ENCODE results near the gene LDOC1.
"Not testable (repeated sequence)": the region's sequence is repeated elsewhere in the genome, so short reads cannot be mapped to it uniquely, and the experiment has no call there.

LDOC1 gene

DNA sequence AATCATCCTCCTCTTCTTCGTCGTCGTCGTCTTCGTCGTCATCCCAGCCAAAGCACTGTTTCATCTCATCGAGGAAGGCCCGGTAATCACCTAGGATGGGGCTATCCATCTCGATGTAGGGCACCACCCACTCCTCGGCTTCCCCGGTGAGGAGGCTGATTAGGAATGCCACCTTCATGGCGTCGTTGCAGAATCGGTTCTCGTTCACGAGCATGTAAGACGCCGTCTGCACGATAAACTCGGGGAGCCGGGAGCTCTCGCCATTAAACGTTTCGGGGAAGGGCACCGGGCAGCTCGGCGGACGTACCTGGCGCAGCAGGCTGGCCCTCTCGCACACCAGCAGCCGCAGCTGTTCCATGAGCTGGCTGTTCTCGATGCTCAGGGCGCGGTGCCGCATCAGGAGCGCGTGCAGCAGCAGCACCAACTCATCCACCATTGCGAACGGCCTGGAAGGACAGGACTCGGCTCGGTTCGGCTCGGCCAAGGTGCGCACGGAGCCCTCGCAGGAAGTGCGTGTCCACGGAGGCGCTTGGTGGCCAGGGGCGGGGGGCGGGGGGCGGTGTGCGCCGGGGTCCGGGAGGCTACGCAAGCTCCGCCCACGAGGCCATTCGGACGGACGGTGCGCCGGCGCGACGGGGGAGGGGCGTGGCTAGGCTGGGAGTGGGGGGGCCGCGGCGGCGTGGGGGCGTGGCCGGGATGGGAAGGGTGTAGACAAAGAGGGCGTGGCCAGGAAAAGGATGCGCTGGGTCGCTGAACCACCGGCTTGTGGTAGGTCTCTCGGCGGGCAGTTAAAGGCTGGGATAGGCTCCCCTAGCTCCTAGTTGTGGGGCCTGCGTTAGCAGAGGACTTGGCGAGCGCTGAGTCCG lies at the start of gene LDOC1:
LDOC1 (minus strand) TSS at position 544 of the 866 bp plus-strand sequence; CDS start at position 436, 108 bp downstream.
- H3K4me3 ChIP-seq (replicated peaks; ENCODE audit: low read depth, low read length) = peak within 1 kb of the TSS; percentile 54
- peak; percentile 24 for DNase-seq (ENCODE audit: extremely low read depth, low read depth)
- TF ChIP-seq, protein P1, sequence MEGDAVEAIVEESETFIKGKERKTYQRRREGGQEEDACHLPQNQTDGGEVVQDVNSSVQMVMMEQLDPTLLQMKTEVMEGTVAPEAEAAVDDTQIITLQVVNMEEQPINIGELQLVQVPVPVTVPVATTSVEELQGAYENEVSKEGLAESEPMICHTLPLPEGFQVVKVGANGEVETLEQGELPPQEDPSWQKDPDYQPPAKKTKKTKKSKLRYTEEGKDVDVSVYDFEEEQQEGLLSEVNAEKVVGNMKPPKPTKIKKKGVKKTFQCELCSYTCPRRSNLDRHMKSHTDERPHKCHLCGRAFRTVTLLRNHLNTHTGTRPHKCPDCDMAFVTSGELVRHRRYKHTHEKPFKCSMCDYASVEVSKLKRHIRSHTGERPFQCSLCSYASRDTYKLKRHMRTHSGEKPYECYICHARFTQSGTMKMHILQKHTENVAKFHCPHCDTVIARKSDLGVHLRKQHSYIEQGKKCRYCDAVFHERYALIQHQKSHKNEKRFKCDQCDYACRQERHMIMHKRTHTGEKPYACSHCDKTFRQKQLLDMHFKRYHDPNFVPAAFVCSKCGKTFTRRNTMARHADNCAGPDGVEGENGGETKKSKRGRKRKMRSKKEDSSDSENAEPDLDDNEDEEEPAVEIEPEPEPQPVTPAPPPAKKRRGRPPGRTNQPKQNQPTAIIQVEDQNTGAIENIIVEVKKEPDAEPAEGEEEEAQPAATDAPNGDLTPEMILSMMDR (IDR thresholded peaks at IDR 0.05; ENCODE audit: low read depth, low read length, missing control alignments) = no peak

DNA sequence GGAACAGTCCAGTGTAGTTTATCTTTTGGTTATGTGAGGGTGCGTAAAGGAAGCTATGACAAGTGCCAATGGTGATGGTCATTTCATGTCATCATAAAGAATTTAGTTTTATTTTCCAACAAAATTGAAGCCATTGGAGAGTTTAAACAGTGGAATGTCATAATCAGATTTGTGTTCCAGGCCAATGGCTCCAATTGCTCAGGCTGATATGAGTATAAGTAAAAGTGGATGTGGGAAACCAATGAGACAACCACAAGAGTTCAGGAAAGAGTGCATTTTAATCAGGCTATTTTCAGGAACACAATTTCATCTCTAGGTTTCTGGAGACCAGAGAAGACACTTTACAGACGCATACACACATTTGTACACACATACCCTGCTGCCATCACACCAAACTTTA lies 44.7 kb upstream of the LDOC1 start:
- TF ChIP-seq, protein P1 (IDR thresholded peaks at IDR 0.05; ENCODE audit: low read depth, low read length, missing control alignments) = no peak
- no peak for DNase-seq (ENCODE audit: extremely low read depth, low read depth)

DNA sequence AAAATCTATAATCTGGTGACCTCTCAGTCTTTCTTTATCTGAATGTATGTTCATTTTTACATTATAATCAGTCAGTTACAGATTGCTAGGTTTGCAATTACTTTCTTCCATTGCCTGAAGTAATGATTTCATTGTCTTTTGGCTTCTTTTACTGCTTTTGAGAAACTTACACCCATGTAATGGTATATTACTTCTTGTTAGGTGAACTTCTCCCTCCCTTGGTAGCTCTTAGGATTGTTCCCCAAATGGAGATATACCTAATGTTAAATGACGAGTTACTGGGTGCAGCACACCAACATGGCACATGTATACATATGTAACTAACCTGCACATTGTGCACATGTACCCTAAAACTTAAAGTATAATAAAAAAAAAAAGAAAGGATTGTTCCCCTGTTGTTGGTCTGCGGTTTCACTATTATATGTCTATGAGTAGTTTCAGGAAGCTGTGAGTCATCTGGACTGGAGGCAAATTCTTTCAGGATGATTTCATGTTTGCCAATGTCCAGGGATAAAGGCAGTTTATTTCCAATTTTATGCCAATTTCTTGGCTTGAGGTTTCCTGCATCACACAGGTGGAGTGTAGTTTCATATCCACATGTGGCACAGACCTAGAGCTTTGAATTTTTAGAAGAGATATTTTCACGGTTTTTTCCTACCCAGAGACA lies 43.5 kb upstream of the LDOC1 start:
- TF ChIP-seq, protein P1 (IDR thresholded peaks at IDR 0.05; ENCODE audit: low read depth, low read length, missing control alignments) = no peak
- DNase-seq (ENCODE audit: extremely low read depth, low read depth) = peak; percentile 25

More for the DNA sequence above, 44.7 kb upstream of the LDOC1 start:
- H3K4me3 ChIP-seq (replicated peaks; ENCODE audit: low read depth, low read length) = no peak overlapping the region

DNA sequence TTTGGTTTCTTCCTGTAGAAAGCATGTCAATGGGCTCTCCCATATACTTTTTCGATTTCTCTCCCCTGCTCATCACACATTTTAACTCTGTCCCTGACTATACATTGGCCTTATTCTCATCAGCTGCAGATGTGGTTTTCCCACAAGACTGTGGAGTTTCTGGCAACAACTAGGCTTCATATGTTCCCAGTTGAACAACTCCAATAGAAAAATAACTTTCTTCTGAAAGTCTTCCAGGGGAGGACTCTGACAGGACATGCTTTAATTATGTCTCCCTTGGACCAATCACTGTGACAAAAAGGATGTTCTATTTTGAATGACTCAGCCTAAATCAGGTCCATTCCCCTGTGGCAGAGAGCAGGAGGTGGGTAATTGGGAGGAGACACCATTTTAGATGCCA lies 37.3 kb upstream of the LDOC1 start:
- TF ChIP-seq, protein P1 (IDR thresholded peaks at IDR 0.05; ENCODE audit: low read depth, low read length, missing control alignments) = no peak
- H3K4me3 ChIP-seq (replicated peaks; ENCODE audit: low read depth, low read length) = no peak overlapping the region
- no peak for DNase-seq (ENCODE audit: extremely low read depth, low read depth)

More for the DNA sequence above, 43.5 kb upstream of the LDOC1 start:
- H3K4me3 ChIP-seq (replicated peaks; ENCODE audit: low read depth, low read length) = no peak overlapping the region

DNA sequence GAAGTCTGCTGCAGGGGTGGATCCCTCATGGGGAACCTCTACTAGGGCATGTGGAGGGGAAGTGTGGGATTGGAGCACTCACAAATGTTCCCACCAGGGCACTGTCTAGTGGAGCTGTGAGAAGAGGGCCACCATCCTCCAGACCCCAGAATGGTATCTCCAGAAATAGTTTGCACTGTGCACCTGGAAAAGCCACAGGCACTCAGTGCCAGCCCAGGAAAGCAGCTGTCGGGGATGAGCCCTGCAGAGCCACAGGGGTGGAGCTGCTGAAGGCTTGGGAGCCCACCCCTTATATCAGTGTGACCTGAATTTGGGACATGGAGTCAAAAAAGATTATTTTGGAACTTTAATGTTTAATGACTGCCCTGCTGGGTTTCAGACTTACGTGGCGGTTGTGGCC lies 25.0 kb upstream of the LDOC1 start:
- TF ChIP-seq, protein P1 (IDR thresholded peaks at IDR 0.05; ENCODE audit: low read depth, low read length, missing control alignments) = no peak
- H3K4me3 ChIP-seq (replicated peaks; ENCODE audit: low read depth, low read length) = no peak overlapping the region
- no peak for DNase-seq (ENCODE audit: extremely low read depth, low read depth)

DNA sequence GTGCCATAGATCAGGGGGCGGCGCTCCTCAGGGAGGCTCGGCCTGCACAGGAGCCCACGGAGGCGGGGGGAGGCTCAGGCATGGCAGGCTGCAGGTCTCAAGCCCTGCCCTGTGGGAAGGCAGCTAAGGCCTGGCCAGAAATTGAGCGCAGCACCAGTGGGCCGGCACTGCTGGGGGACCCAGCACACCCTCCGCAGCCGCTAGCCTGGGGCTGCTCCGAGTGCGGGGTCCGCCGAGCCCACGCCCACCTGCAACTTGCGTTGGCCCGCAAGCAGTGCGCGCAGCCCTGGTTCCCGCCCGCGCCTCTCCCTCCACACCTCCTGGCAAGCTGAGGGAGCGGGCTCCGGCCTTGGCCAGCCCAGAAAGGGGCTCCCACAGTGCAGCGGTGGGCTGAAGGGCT lies 11.6 kb upstream of the LDOC1 start:
- DNase-seq (ENCODE audit: extremely low read depth, low read depth); H3K4me3 ChIP-seq (replicated peaks; ENCODE audit: low read depth, low read length): not testable (repeated sequence)

DNA sequence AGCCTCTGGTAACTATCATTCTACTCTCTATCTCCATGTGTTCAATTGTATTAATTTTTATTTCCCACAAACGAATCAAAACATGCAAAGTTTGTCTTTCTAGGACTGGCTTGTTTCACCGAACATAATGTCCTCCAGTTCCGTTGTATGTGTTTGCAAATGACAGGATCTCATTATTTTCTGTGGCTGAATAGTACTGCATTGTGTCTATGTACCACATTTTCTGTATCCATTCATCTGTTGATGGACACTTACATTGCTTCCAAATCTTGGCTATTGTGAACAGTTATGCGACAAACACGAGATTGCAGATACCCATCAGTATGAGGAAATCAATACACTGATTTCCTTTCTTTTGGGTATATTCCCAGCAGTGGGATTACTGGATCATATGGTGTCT lies 8.4 kb upstream of the LDOC1 start:
- TF ChIP-seq, protein P1 (IDR thresholded peaks at IDR 0.05; ENCODE audit: low read depth, low read length, missing control alignments) = no peak
- DNase-seq (ENCODE audit: extremely low read depth, low read depth) = no peak
- H3K4me3 ChIP-seq (replicated peaks; ENCODE audit: low read depth, low read length) = no peak overlapping the region
